Naive thymus-derived CD8-positive, alpha-beta T cell (primary cell): ENCODE results near the gene FNIP2. TPM values are rescaled to one million over a fixed set of nuclear protein-coding genes. Genes with fewer than 3 reads are reported as not detected.
A peak's percentile ranks its signal among the peaks of the same experiment; 100 is the strongest.
"Not testable (repeated sequence)": the region's sequence is repeated elsewhere in the genome, so short reads cannot be mapped to it uniquely, and the experiment has no call there.

Source experiments
- ATAC-seq, 2 donors: fragments of 150-1000 bp; cut with Tn5 transposase in 1 of 2; sonication (Bioruptor Pico), chemical (Tn5 transposase) in 1 of 2; 1 replicate in 1 of 2; 2 replicates in 1 of 2; pipeline ENCODE4 v1.10.0; 2021; ENCODE audit warnings: mild to moderate bottlenecking in 2 of 2, moderate library complexity in 2 of 2
- POLR2A ChIA-PET: fragments of 350-600 bp; sonication (Branson Sonifier 250); formaldehyde crosslinking; loops from one replicate; lab custom pipeline; 2021; ENCODE audit warnings: antibody characterized with exemption; lab: Charles Lee
- DNase-seq, 10 donors: peaks; one replicate each; pipeline versions ENCODE4 v3.0.0 to v3.0.0-alpha.2; 2020 to 2022
- H3K27ac Mint-ChIP-seq, 10 donors: one replicate each; pipeline ENCODE4 v1.8.0; 2020 to 2022; ENCODE audit warnings: mild to moderate bottlenecking in 10 of 10, mixed read lengths in 10 of 10, moderate library complexity in 4 of 10, inconsistent platforms in 1 of 10
- H3K27me3 Mint-ChIP-seq, 5 donors: one replicate each; pipeline ENCODE4 v1.8.0; 2021 to 2022; ENCODE audit warnings: mixed read lengths in 5 of 5
- H3K36me3 Mint-ChIP-seq, 3 donors: one replicate each; pipeline ENCODE4 v1.8.0; 2020 to 2022; ENCODE audit warnings: mixed read lengths in 3 of 3, mild to moderate bottlenecking in 2 of 3, inconsistent platforms in 1 of 3
- H3K4me1 Mint-ChIP-seq, 4 donors: one replicate each; pipeline ENCODE4 v1.8.0; 2021 to 2022; ENCODE audit warnings: mixed read lengths in 4 of 4
- H3K4me3 Mint-ChIP-seq, 10 donors: one replicate each; pipeline ENCODE4 v1.8.0; 2020 to 2022; ENCODE audit warnings: mild to moderate bottlenecking in 10 of 10, mixed read lengths in 10 of 10, moderate library complexity in 6 of 10, inconsistent platforms in 1 of 10
- H3K9me3 Mint-ChIP-seq, 9 donors: one replicate each; pipeline ENCODE4 v1.8.0; 2020 to 2022; ENCODE audit warnings: mixed read lengths in 9 of 9, mild to moderate bottlenecking in 3 of 9, inconsistent platforms in 1 of 9, moderate library complexity in 1 of 9
- polyA plus RNA-seq, 3 donors: library from polyadenylated mRNA; unstranded; fragments of 300-500 nt; fragmentation: Illumina TruSeq; gene quantifications; one replicate each; pipeline ENCODE4 v1.2.3, GENCODE V29; 2021
- total RNA-seq, 8 experiments: library from RNA in 2 of 8; stranded (reverse) in 2 of 8; gene quantifications; one replicate each; pipeline ENCODE4 v1.2.3 and lab custom pipeline; 2021 to 2026

FNIP2 gene
- total and polyA plus RNA-seq, 5 experiments from 2014 or later: 2.5 to 10.1 (median 6.7) TPM

DNA sequence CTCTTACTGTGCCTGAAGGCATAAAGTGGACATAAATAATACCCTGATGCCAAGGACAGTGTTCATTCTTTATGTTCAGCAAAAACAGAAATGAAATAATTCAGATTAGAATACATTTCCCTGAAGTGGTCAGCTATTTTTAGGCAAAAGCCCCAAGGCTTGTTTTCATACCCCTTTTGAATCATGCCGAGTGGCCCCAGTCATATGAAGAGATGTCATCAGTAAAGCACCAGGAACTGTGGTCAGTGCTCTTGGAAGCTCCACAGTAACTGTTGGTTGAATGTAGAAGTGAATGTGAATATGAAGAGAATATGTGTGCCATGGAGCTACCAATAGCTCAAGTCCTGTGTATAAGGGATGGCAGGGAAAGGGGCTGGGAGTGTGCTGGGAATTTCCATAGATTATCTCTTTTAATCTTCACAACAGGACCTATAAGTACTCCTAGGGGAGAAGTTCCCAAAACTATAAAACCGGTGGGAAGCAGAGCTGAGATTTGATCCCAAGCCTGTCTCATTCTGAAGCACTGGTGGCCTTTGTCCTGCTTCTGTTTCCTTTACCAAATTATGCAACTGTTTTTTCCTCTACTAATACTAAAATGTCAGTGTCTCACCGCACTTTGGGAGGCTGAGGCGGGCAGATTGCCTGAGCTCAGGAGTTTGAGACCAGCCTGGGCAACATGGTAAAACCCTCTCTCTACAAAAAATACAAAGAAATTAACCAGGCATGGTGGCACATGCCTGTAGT lies 52.6 kb downstream of the FNIP2 start:
- Mint-ChIP-seq H3K4me1 (peaks cover 19 to 56% (median 43%) of the 10 kb centered on the region in 4 donors), H3K36me3 (peaks cover 0 to 3% (median under 1%) of the 10 kb centered on the region in 3 donors), H3K27ac (no peak overlapping the region), H3K27me3 (peaks cover 0 to 3% (median 0%) of the 10 kb centered on the region in 5 donors), H3K4me3 (no peak overlapping the region), H3K9me3 (no peaks in the 10 kb centered on the region)
- DNase-seq: no peak
- POLR2A ChIA-PET: no interaction called here
- ATAC-seq: no peak

GRCh38 chr4:158822348-158822747 lies 53.5 kb downstream of the FNIP2 start:
- Mint-ChIP-seq H3K4me3 (no peak overlapping the region), H3K27ac (no peak overlapping the region), H3K27me3 (peaks cover 0 to 2% (median 0%) of the 10 kb centered on the region in 5 donors), H3K4me1 (peaks cover 23 to 58% (median 48%) of the 10 kb centered on the region in 4 donors), H3K36me3 (peaks cover 0 to 4% (median 3%) of the 10 kb centered on the region in 3 donors), H3K9me3 (no peaks in the 10 kb centered on the region)
- ATAC-seq (no peak), DNase-seq (no peak)
- POLR2A ChIA-PET: no interaction called here

GRCh38 chr4:158823461-158823873 lies 54.6 kb downstream of the FNIP2 start:
- Mint-ChIP-seq H3K4me3 (no peak overlapping the region), H3K27me3 (peaks cover 0 to 2% (median 0%) of the 10 kb centered on the region in 5 donors), H3K27ac (no peak overlapping the region), H3K9me3 (no peaks in the 10 kb centered on the region), H3K4me1 (peaks cover 21 to 47% (median 41%) of the 10 kb centered on the region in 4 donors), H3K36me3 (peaks cover 0 to 4% (median 3%) of the 10 kb centered on the region in 3 donors)
- POLR2A ChIA-PET: no interaction called here
- DNase-seq (no peak), ATAC-seq (no peak)

- H3K36me3 Mint-ChIP-seq: peaks cover 7 to 13% (median 12%) of the 10 kb centered on the region in 3 donors
- peaks cover 21 to 39% (median 37%) of the 10 kb centered on the region in 4 donors for H3K4me1 Mint-ChIP-seq
- ATAC-seq: no peak
- peaks cover 0 to 2% (median 0%) of the 10 kb centered on the region in 5 donors for H3K27me3 Mint-ChIP-seq
- POLR2A ChIA-PET: no interaction called here
- no peak overlapping the region for H3K4me3 Mint-ChIP-seq
- H3K9me3 Mint-ChIP-seq: no peaks in the 10 kb centered on the region
- DNase-seq: no peak
- peak overlapping the region in 4 of 10 donors; percentile 3 to 30 (median 18) for H3K27ac Mint-ChIP-seq
Observed at GRCh38 chr4:158824425-158825274, 55.8 kb downstream of the FNIP2 start.

DNA sequence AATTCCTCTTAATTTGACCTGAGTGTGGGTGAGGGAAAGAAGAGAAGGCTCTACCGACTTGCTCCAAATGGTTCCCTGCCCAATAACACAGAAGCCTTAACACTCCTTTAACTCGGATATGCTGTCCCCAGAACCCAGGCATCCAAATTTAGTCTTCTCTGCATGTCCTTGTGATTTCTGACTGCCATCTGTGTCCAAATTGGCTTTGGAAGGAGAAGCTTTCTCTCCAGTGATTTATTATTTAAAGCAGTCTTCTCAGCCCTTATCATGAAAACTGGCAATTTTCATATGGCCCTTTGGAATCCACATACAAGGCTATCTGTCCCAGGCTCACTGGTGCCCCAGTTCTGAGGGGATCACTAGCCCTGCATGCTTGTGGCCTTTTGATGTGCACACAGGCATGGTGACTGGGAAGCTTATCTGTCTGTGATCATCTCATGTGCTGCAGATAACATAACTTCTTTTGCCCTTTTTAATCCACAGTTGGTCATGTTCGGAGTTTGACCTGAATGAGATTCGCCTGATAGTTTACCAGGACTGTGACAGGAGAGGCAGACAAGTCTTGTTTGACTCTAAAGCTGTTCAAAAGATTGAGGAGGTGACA lies 56.7 kb downstream of the FNIP2 start:
- no peak for ATAC-seq
- Mint-ChIP-seq H3K36me3 (peaks cover 12 to 20% (median 19%) of the 10 kb centered on the region in 3 donors), H3K9me3 (no peaks in the 10 kb centered on the region), H3K27me3 (peaks cover 0 to 4% (median 0%) of the 10 kb centered on the region in 5 donors), H3K27ac (peak overlapping the region in 3 of 10 donors; percentile 0 to 19 (median 3)), H3K4me3 (peak overlapping the region in 2 of 10 donors; percentile 4 to 21), H3K4me1 (peaks cover 22 to 39% (median 33%) of the 10 kb centered on the region in 4 donors)
- POLR2A ChIA-PET: no interaction called here
- DNase-seq: no peak

GRCh38 chr4:158826057-158826456 lies 57.2 kb downstream of the FNIP2 start:
- peaks cover 22 to 38% (median 32%) of the 10 kb centered on the region in 4 donors for H3K4me1 Mint-ChIP-seq

DNA sequence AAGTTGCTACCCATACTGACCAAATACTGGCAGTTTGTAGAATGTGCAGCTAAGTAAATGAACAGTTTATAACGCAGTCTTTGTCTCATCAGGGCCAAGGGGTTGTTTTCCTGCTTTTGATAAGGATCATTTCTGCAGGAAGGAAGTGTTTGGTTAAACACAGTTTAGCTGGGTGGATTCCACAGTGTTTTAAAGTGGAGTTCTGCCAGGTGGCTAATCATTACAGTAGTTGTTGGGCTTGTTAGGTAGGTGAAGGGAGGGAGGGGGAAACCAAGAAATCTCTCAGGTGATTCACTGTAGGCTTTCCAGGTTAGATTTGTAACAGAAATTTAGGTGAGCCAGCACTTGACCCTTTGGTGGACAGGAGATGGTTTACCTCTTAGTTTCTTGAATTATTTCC lies 58.1 kb downstream of the FNIP2 start:
- H3K9me3 Mint-ChIP-seq: no peaks in the 10 kb centered on the region
- ATAC-seq (no peak), DNase-seq (no peak)
- peaks cover 18 to 31% (median 26%) of the 10 kb centered on the region in 3 donors for H3K36me3 Mint-ChIP-seq
- peak overlapping the region in 7 of 10 donors; percentile 3 to 68 (median 53) for H3K27ac Mint-ChIP-seq
- peaks cover 0 to 4% (median 0%) of the 10 kb centered on the region in 5 donors for H3K27me3 Mint-ChIP-seq
- H3K4me1 Mint-ChIP-seq: peaks cover 22 to 36% (median 29%) of the 10 kb centered on the region in 4 donors
- peak overlapping the region in 8 of 10 donors; percentile 3 to 60 (median 12) for H3K4me3 Mint-ChIP-seq
- POLR2A ChIA-PET: no interaction called here

More at GRCh38 chr4:158826057-158826456, 57.2 kb downstream of the FNIP2 start:
- peak overlapping the region in 5 of 10 donors; percentile 0 to 58 (median 22) for H3K27ac Mint-ChIP-seq
- peak overlapping the region in 3 of 10 donors; percentile 11 to 25 (median 21) for H3K4me3 Mint-ChIP-seq
- DNase-seq (no peak), ATAC-seq (no peak)
- POLR2A ChIA-PET: no interaction called here
- no peaks in the 10 kb centered on the region for H3K9me3 Mint-ChIP-seq
- H3K36me3 Mint-ChIP-seq: peaks cover 17 to 25% (median 23%) of the 10 kb centered on the region in 3 donors
- H3K27me3 Mint-ChIP-seq: peaks cover 0 to 4% (median 0%) of the 10 kb centered on the region in 5 donors

- no peak for DNase-seq
- ATAC-seq: no peak
- Mint-ChIP-seq H3K4me1 (peaks cover 22 to 36% (median 29%) of the 10 kb centered on the region in 4 donors), H3K4me3 (peak overlapping the region in 1 of 10 donors; percentile 8), H3K36me3 (peaks cover 18 to 33% (median 28%) of the 10 kb centered on the region in 3 donors), H3K27ac (peak overlapping the region in 2 of 10 donors; percentile 53 to 64), H3K9me3 (no peaks in the 10 kb centered on the region), H3K27me3 (peaks cover 0 to 4% (median 0%) of the 10 kb centered on the region in 5 donors)
- POLR2A ChIA-PET: no interaction called here
Observed at GRCh38 chr4:158827543-158827981, 58.7 kb downstream of the FNIP2 start.

GRCh38 chr4:158828151-158828550 lies 59.3 kb downstream of the FNIP2 start:
- DNase-seq, H3K4me3 Mint-ChIP-seq, H3K9me3 Mint-ChIP-seq, ATAC-seq, H3K27me3 Mint-ChIP-seq, POLR2A ChIA-PET, H3K27ac Mint-ChIP-seq: not testable (repeated sequence)
- peaks cover 18 to 37% (median 31%) of the 10 kb centered on the region in 3 donors for H3K36me3 Mint-ChIP-seq
- H3K4me1 Mint-ChIP-seq: peaks cover 22 to 36% (median 29%) of the 10 kb centered on the region in 4 donors

DNA sequence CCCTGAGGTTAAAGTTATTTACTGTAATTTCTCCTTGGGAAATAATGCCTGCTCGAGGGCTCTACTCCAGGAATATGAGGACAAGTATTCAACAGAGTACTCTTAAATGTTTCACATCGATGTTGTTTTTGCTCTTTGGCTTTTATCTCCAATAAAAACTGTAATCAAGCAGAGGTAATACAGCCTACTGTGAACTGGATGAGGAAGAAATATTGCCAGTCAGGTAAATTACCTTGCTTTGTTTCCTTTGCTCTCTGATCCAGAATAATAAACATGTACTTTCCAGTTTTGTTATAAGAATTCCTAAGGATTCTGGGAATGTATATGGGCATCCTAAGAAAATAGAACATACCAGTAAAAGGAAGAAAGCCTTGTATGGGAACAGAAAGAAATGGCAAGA lies 60.4 kb downstream of the FNIP2 start:
- DNase-seq (no peak), ATAC-seq (no peak)
- Mint-ChIP-seq H3K4me1 (peaks cover 22 to 31% (median 28%) of the 10 kb centered on the region in 4 donors), H3K36me3 (peaks cover 18 to 48% (median 38%) of the 10 kb centered on the region in 3 donors), H3K4me3 (no peak overlapping the region), H3K9me3 (no peaks in the 10 kb centered on the region), H3K27ac (peak overlapping the region in 1 of 10 donors; percentile 32), H3K27me3 (peaks cover 0 to 4% (median 0%) of the 10 kb centered on the region in 5 donors)
- POLR2A ChIA-PET: no interaction called here

- Mint-ChIP-seq H3K4me3 (no peak overlapping the region), H3K27me3 (peaks cover 0 to 2% (median 0%) of the 10 kb centered on the region in 5 donors), H3K27ac (no peak overlapping the region), H3K4me1 (peaks cover 0 to 3% (median 0%) of the 10 kb centered on the region in 4 donors), H3K36me3 (peaks cover 18 to 69% (median 54%) of the 10 kb centered on the region in 3 donors), H3K9me3 (no peaks in the 10 kb centered on the region)
- ATAC-seq (no peak), DNase-seq (no peak)
- POLR2A ChIA-PET: no interaction called here
Observed at GRCh38 chr4:158833602-158834001, 64.8 kb downstream of the FNIP2 start.
